Hematopoietic multipotent progenitor cell treated with erythropoietin and hydrocortisone succinate and interleukin-3 and kit ligand, for 6 days (in vitro differentiated cells): ENCODE measurements around the gene CPT2.

ENCODE experiments used
- DNase-seq: peaks from one replicate; pipeline ENCODE4 v3.0.0-alpha.2; 2015

Gene CPT2

DNA sequence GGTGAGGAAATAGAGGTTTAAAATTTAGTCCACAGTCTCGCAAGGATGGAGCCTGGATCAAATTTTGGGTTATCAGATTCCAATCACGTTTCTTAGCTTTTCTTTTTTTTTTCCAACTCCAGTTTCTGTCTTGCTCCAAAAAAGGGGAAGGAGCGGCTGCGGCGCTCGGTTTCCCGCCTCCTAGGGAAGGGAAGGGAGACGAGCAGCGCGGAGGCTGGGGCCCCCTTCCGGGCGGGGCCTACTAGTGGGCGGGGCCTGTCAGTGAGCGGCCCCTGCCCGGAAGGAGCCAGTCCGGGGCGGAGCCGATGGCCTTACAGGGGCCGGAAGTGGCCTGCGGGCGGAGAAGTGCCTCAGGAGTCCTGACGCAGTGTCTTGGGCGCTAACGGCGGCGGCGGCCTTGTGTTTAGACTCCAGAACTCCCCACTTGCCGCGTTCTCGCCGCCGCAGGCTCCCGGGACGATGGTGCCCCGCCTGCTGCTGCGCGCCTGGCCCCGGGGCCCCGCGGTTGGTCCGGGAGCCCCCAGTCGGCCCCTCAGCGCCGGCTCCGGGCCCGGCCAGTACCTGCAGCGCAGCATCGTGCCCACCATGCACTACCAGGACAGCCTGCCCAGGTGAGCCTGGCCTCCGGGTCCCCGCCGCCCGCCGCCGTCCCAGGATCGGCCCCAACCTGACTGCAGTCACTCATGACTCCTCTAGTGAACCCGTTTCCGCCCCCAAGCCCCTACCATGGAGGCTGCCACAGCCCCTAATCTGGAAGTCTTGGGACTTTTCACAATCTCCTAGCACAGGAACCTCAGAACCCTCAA, at the start of gene CPT2:
TSS of gene CPT2 (plus strand) at position 340 of the 806 bp plus-strand sequence. CDS start at position 460, 120 bp downstream.
- peak; percentile 98 for DNase-seq

DNA sequence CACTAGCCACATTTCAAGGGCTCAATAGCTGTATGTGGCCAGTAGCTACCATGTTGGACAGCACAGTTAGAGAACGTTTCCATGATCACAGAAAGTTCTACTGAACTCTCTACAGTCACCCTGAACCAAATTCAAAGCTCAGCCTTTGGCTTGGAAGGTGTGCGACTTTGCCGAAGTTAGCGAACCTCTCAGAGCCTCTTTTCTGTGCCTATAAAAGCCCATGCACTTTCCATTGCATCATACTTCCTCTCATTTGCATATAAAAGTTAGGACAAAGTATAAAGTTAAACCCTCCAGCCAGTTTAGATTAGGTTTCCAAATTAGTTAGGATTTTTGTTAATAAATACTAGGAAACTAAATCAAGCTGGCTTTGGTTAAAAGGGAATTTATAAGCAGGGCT, 49.5 kb upstream of the CPT2 start:
- DNase-seq: no peak

DNA sequence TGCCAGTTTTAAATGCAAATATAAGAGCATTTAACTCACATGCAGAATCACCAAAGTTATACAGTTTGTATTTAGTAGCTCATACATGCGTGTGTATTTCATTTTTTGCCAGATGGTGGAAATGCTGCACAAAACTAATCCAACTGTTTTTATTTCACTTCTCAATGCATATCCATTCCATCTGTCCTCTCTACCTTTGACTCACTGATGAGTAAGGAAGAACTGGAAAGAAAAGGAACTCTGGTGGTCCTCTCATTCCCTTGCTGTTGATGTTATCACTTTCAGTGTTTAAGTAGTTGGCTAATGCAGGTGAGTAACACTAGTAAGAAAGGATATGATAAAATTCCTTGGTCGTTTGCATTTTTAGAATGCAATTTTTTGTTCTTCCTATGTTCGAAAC, 48.5 kb upstream of the CPT2 start:
- DNase-seq: no peak

DNA sequence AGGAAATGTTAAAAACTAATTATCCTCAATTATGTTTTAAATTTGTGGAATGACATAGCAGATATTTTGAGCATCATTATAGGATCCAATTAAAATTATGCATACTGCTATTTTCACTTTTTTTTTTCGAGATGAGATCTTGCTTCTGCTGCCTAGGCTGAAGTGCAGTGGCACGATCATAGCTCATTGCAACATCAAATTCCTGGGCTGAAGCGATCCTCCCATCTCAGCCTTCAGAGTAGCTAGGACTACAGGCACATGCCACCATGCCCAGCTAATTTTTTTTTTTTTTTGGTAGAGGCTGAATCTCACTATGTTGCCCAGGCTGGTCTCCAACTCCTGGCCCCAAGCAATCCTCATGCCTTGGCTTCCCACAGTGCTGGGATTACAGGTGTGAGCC, 42.9 kb upstream of the CPT2 start:
- DNase-seq: no peak

DNA sequence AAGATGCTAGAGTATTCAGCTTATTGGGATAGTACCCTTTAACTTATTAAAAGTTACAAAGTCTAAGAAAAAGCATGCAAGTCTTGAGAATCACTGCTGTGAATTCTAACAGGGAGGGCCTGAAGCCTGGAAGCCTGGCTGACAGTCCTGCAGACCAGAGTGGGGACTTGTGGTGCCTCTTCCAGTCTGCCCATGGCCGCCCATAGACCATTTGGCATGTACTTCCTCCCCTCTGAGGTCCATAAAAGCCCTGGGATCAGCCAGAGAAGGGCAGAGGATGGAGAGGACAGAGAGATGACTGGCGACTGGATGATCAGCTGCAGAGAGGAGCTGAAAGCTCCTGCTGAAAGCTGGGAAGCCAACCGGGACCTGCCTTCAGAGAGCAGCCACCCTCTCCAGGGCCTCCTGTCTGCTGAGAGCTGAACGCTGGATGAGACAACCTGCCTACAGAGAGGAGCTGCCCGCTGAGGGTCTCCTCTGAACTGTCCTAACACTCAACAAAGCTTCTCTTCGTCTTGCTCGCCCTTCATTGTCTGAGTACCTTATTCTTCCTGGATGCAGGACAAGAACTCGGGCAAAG, 41.7 kb upstream of the CPT2 start:
- no peak for DNase-seq

DNA sequence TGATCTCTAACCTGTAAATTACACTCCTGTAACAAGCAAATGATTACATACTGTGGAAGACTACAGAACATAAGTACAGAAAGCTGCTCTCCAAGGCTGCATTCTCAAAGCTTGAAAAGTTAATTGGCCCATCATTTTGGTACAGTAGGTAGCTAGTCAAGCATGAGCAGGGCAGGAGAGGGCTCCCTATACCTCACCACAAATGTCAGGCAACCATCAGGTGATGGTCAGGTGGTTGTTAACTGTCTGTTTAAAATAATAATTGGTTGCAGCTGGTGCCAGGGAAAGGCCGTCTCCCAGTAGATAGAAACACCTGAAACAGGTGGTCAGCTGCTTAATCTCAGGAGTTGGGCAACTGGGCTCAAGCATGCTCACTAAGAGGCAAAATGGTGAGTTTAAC, 41.1 kb upstream of the CPT2 start:
- no peak for DNase-seq

DNA sequence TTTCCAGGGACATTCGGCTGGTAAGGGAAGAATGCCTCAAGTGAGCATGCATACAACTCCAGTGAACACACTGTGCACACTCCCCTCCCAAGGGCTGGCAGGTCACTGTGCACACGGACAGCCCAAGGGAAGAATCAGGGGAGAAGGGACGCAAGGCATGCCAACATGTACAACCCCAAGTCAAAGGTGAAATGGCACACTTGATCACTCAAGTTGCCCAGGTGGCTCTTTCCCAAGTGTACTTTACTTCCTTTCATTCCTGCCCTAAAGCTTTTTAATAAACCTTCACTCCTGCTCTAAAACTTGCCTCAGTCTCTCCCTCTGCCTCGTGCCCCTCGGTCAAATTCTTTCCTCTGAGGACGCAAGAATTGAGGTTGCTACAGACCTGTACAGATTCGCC, 40.7 kb upstream of the CPT2 start:
- no peak for DNase-seq

DNA sequence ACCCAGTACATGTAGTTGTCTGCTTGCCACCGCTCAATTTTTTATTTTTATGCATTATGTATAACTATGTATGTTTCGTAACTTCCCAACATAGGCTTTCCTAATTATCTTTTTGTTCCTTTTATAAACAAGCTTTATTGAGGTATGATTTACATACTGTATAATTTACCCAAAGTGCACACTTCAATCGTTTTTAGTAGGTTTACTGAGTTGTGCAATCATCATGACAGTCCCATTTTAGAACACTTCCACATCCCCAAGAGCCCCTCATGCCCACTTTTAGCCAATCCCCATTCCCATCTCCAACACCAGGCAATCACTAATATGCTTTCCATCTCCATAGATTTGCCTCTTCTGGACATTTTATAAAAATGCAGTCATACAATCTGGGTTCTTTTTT, 39.8 kb upstream of the CPT2 start:
- DNase-seq: no peak

DNA sequence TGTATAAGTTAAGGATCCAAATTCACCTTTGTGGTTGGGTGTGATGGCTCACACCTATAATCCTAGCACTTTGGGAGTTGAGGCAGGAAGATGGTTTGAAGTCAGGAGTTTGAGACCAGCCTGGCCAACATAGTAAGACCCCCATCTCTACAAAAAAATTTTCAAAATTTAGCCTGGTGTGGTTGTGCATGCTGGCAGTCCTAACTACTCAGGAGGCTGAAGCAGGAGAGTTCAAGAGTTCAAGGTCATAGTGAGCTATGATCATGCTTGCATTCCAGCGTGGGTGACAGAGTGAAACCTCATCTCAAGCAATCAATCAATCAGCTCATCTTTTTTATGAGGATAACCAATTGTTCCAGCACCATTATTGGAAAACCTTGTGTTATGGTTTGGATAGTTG, 37.7 kb upstream of the CPT2 start:
- no peak for DNase-seq

DNA sequence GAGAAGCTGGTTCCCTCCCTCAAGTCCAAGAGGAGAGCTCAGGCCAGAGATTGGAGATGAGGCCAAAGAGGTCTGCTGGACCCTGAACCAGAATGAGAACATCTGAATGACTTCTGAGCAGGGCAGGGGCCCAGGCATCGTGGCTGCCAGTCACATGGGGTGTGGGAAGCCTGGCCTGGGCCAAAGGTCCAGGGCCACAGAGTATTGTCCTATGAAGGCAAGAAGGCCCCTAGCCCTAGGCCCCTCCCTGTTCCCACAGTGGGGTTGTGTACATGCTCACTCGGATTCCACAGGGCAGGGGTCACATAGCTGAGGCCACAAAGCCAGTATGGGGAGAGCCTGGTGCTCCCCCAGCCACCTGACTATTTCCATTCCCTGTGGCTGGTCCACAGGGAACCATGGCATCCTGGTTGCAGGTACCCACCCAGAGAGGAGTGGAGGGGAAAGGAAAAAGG, 35.7 kb upstream of the CPT2 start:
- DNase-seq: no peak

DNA sequence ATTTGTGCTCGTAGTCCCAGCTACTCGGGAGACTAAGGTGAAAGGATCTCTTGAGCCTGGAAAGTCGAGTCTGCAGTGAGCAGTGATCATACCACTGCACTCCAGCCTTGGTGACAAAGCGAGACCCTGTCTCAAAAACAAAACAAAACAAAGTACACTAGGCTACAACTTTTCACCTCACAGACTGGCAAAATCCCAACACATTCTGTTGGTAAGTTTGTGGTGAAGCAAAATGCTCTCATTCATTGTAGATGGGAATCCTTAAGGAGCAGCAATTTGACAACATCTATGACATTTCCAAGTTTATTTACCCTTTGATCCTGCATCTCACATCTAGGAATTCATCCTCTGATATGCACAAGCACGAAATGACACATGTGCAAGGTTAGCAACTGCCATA, 34.0 kb upstream of the CPT2 start:
- DNase-seq: no peak

DNA sequence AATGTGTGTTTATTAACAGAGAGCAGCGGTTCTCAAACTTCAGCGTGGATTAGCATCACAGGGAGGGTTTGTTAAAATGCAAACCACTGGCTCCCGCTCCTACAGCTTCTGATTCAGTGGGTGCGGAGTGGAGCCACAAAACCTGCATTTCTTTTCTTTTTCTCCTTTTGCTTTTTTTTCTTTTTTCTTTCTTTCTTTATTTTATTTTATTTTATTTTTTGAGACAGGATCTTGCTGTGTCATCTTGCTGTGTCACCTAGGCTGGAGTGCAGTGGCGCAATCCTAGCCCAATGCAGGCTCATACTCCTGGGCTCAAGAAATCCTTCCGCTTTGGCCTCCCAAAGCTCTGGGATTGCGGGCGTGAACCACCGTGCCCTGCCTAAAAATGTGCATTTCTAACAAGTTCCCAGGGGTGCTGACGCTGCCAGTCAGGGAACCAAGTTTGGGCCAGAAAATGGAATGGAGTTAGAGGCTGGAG, 33.3 kb upstream of the CPT2 start:
- DNase-seq: no peak

DNA sequence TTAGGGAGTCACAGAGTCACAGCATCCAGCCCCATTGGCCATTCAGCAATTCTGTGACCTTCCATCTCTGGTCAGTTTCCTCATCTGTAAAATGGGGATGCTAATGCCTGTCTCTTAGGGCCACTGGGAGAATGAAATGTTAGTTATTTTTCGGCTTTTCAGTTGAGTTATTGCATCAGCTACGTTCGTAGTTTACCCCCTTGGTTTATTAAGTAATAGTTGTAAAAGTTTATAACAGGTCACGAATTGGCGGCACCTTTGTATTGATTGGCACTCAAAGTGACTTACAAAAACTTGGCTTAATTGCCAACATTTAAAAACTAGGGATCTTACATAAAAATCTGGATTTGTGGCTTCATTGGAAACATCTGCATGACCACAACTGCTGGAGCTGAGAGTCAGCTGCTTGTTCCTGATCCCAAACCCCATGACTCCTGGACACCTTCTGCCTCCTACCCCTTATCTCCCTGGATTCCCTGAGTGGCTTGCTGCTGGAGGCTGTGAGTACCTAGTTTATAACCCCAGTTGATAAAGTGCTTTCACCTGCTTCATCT, 31.1 kb upstream of the CPT2 start:
- no peak for DNase-seq

DNA sequence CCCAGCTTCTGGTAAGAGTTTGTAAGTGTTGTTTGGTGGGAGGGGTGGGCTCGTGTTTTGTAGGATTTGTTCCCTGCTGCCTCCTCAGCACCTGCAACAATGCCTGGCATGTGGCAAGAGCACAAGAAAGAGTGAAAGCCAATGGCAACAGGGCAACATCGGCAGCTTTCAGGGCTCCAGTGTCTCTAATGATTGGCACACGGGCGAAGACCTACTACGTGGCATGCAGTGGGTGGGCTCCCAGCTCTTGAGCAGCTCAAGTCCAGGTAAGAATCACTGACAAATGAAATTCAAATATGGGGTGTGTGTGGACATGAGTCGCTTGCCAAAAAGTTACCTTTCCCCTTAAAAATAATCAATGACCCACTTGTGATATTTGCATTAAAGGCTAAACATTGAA, 30.3 kb upstream of the CPT2 start:
- DNase-seq: no peak

DNA sequence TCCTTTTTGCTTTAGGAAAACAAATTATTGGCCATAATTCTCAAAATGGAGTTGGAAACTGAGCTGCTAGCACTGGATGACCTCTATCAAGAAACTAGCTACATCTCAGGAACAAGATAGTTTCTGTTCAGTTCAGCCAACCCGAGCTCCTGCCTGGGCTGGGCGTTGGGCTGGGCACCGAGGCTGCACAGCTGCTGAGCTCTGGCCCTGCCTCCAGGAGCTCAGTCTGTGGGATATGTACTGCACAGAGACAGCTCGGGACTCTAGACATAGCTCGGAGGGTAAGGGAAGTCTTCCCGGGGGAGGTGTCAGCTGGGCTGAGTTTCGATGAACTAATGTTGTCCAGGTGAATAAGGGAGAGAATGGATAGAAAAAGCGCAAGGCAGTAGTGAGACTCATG, 29.7 kb upstream of the CPT2 start:
- no peak for DNase-seq

DNA sequence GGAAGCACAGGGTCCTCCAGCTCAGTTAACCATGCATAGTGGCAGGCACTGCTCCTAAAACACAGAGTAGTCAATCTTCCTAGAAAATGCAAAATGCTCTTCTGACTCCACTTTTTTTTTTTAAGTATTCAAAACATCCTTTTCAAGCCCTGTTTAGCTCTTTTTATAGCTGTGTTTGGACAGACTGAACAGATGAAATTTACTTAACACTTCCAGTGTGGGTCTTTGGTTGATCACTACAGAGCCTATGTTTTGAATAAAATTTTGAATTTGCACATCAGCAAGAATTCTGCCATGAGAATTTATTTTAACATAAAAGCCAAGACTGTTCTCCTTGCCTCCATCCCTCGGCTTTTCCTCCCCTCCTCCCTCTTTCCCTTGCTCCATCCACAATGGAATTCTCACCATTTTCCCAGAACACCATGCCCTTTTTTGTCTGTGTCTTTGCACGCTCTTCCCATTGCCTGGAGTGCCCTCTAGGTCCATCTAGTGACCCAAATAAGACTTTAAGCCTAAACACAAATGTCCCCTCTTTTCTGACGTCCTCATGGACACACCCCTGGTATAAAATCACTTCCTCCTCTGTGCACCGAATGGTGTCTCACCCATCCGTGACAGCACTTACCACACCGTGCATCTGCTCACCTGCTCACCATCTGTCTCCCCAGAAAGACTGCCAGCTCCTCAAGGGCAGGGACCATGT, 24.0 kb upstream of the CPT2 start:
- DNase-seq: no peak

DNA sequence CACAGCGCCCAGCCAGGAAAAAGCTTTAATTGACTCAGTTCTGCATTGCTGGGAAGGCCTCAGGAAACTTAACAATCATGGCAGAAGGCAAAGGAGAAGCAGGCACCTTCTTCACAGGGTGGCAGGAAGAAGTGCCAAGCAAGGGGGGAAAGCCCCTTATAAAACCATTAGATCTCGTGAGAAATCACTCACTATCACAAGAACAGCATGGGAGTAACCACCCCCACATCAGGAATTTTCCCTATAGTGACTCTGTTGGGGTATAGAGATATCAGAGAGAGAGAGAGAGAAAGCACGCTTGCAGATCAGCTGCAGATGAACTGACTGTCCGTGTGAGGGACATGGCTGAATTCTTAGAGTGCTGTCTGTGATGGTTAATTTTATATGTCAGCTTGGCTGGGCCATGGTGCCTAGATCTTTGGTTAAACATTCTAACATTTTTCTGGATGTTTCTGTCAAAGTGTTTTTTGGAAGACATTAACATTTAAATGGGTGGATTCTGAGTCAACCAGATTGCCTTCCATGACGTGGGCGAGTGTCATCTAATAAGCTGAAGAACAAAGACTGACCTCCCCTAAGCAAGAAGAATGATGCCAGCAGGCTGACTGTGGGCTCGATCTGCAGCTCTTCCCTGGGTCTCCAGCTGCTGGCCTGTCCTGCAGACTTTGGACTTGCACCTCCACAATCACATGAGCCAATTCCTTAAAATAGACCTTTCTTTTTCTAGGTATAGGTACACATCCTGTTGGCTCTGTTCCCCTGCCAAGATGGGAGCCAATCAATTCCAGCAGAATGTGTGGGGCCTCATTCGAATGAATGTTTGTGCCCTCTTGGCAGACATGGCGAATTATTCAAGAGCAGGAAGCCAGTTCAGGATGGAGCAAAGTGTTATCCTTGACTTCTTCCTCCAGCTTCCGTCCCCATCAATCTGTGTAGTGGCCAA, 21.4 kb upstream of the CPT2 start:
- DNase-seq: no peak

DNA sequence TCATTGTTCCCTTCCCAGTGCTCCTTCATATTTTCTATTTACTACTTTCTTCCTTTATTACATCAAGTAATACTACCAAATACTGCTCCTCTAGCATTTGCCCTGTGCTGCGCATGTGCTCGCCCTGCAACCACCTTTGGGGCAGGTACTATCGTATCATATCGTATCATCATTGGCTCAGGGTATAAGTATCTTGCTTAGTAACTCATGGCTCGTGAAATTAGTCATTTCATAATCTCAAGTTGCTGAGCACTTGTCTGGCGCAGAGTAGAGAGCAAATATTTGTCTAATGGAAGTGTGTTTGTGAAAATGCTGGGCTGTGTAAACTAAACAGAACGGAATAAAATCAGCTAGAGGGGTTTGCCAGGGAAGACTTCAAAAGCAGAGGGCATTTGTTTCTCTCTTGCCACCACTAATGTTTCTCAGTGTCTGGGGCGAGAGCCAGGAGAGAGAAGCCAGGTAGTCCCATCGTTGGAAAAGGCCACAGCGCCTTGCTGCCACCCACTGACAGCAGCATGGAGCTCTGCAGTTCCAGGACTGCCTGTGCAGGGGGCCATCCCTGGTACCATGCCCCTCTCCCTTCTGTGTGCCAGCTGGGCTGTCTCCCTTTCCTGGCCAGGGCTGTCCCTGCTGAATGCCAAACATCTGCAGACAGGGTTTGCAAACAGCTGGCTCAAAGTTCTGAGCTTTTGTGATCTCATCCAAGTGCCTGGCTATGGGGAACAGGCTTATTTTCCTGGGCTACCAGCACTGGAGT, 20.0 kb upstream of the CPT2 start:
- no peak for DNase-seq

DNA sequence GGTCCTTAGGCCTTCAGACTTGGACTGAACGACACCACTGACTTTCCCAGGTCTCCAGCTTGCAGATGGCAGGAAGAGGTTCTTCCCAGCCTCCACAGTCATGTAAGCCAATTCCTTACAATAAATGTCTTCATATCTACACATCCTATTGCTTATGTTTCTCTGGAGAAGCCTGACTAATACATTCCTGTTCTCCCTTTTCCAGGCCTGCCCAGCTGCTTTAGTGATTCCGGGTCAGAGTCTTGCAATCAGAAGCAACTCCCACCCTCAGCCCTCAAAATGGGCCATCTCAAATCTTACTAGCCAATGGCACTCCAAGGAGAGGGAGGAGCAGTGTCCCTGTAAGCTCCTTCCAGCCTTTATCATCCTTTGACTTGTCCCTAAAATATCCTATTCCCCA, 16.4 kb upstream of the CPT2 start:
- DNase-seq: no peak

DNA sequence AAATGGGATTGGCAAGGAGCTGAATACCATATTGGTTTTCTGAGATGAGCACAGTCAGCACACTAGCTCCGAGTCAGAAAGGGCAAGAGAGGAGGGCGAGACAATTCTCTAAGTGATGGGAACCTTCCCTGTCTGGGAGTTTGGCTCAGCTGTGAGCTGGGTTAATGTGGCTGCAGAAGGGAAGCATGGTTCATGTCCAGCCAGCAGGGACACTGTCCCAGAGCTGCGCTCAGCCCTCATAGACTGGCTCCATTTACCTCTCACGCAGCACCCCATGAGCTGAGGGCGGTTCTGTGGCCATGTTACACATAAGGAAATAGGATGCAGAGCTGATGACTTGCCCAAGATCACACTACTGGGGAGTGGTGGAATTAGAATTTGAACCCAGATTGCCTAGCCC, 15.7 kb upstream of the CPT2 start:
- DNase-seq: no peak

DNA sequence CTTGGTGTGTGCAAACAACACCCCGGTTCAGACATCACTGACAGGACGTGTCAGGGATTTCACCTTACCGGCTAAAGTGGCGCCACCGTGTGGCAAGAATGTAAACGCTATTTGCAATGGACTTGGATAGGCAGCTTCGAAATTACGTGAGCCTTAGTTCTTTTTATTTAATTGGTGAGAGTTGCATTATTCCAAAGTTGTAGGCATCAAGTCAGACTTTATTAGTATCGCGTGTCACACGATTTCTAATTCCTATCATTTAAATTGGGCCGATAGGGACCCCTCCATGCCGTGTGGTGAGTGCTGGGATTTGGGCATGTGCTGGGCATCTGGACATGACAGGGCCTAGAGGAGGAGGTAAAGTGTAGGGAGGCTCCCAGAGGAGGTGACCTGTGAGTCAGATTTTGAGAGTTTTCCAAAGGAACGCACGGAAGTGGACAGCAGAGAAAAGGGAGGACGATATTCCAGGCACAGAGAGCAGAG, 14.5 kb upstream of the CPT2 start:
- DNase-seq: peak; percentile 90

DNA sequence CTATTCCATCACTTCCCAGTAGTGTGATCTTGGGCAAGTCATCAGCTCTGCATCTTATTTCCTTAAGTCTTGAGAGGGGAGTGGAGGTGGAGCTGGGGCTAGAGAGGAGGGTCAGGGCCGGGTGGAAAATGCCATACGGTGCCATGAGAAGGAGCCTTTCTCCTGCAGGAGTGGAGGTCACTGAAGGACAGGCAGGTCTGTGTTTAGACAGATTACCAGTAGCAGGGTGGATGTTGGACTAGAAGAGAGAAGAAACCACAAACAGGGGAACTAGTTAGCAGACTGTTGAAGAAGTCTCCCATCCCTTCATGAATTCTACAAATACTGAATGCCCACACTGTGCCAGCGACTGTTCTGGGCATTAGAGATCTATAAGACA, 13.9 kb upstream of the CPT2 start:
- peak; percentile 59 for DNase-seq
